GM23338 (cell line): ENCODE data around the gene ASTN1. TPM values are rescaled to one million over a fixed set of nuclear protein-coding genes. Genes with fewer than 3 reads are reported as not detected.

Source experiments
- ATAC-seq: fragments of 200-7000 bp; cut with Tn5 transposase; 3 replicates; pipeline ENCODE4 v1.9.1; 2020
- DNase-seq: peaks from one replicate; pipeline ENCODE4 v3.0.0-alpha.2; 2015; ENCODE audit warnings: low spot score
- H2AFZ ChIP-seq: fragments of 200-600 bp; sonication (generic); 2 replicates; pipeline ENCODE4 v1.8.0; 2016; ENCODE audit warnings: antibody characterized with exemption, mild to moderate bottlenecking, moderate library complexity
- H3F3A ChIP-seq: fragments of 200-600 bp; sonication (generic); replicated peaks from 2 replicates; pipeline ENCODE4 v1.8.0; 2017; ENCODE audit warnings: antibody characterized with exemption, mixed run types, low read depth
- H3K27ac ChIP-seq: fragments of 200-600 bp; sonication (generic); 2 replicates; pipeline ENCODE4 v1.6.1; 2016; ENCODE audit warnings: low read depth
- H3K27me3 ChIP-seq: fragments of 200-600 bp; sonication (generic); 2 replicates; pipeline ENCODE4 v1.8.0; 2016; ENCODE audit warnings: mild to moderate bottlenecking, mixed run types, moderate library complexity; ENCODE audit not compliant: insufficient read depth
- H3K36me3 ChIP-seq: fragments of 200-600 bp; sonication (generic); 2 replicates; pipeline ENCODE4 v1.8.0; 2016; ENCODE audit warnings: mild to moderate bottlenecking; ENCODE audit not compliant: insufficient read depth
- H3K4me1 ChIP-seq: fragments of 200-600 bp; sonication (generic); 2 replicates; pipeline ENCODE4 v1.8.0; 2016; ENCODE audit warnings: mild to moderate bottlenecking, moderate library complexity; ENCODE audit not compliant: insufficient read depth
- H3K4me2 ChIP-seq: fragments of 200-600 bp; sonication (generic); 2 replicates; pipeline ENCODE4 v1.7.1; 2017; ENCODE audit warnings: mixed run types
- H3K4me3 ChIP-seq: fragments of 200-600 bp; sonication (generic); 2 replicates; pipeline ENCODE4 v1.6.1; 2016; ENCODE audit warnings: mixed run types
- H3K79me2 ChIP-seq: fragments of 200-600 bp; sonication (generic); replicated peaks from 2 replicates; pipeline ENCODE4 v1.8.0; 2017; ENCODE audit warnings: mild to moderate bottlenecking; ENCODE audit not compliant: insufficient read depth
- H3K9me2 ChIP-seq: fragments of 200-600 bp; sonication (generic); 2 replicates; pipeline ENCODE4 v1.8.0; 2017; ENCODE audit not compliant: insufficient read depth
- H4K20me1 ChIP-seq: fragments of 200-600 bp; sonication (generic); replicated peaks from 2 replicates; pipeline ENCODE4 v1.8.0; 2017; ENCODE audit warnings: mild to moderate bottlenecking; ENCODE audit not compliant: insufficient read depth
- H3K27ac Mint-ChIP-seq: 2 replicates; pipeline ENCODE4 v1.8.0; 2020; ENCODE audit warnings: inconsistent platforms, mild to moderate bottlenecking, moderate library complexity, mixed read lengths
- H3K27me3 Mint-ChIP-seq: 3 replicates; pipeline ENCODE4 v1.8.0; 2022; ENCODE audit warnings: low read depth, mild to moderate bottlenecking, moderate library complexity, mixed read lengths, inconsistent platforms; ENCODE audit not compliant: insufficient read depth, poor library complexity
- H3K36me3 Mint-ChIP-seq: 3 replicates; pipeline ENCODE4 v1.8.0; 2021; ENCODE audit warnings: low read depth, mild to moderate bottlenecking, inconsistent platforms, moderate library complexity, mixed read lengths
- H3K4me1 Mint-ChIP-seq: 3 replicates; pipeline ENCODE4 v1.8.0; 2020; ENCODE audit warnings: mild to moderate bottlenecking, inconsistent platforms, mixed read lengths
- H3K4me3 Mint-ChIP-seq: 3 replicates; pipeline ENCODE4 v1.8.0; 2021; ENCODE audit warnings: moderate library complexity, mild to moderate bottlenecking, inconsistent platforms, mixed read lengths
- H3K9me3 Mint-ChIP-seq: 3 replicates; pipeline ENCODE4 v1.8.0; 2020; ENCODE audit warnings: moderate library complexity, mild to moderate bottlenecking, inconsistent platforms, mixed read lengths
- CREB1 ChIP-seq: fragments of 250-450 bp; sonication (Bioruptor Pico); IDR thresholded peaks from 2 replicates; pipeline ENCODE4 v1.5.0; 2020; ENCODE audit warnings: low read depth, mild to moderate bottlenecking, moderate library complexity
- EZH2 ChIP-seq: fragments of 200-600 bp; sonication (generic); IDR thresholded peaks from one replicate; pipeline ENCODE4 v1.8.0; 2017; ENCODE audit warnings: antibody characterized with exemption, mild to moderate bottlenecking, low read depth; ENCODE audit not compliant: unreplicated experiment
- EZH2phosphoT487 ChIP-seq: fragments of 200-600 bp; sonication (generic); IDR thresholded peaks from one replicate; pipeline ENCODE4 v1.8.1; 2018; ENCODE audit warnings: antibody characterized with exemption; ENCODE audit not compliant: unreplicated experiment
- JUNB ChIP-seq: IDR thresholded peaks from one replicate; pipeline ENCODE4 v1.6.1; 2016; ENCODE audit warnings: antibody characterized with exemption; ENCODE audit not compliant: unreplicated experiment
- NANOG ChIP-seq: IDR thresholded peaks from 2 replicates; pipeline ENCODE4 v1.6.1; 2016; ENCODE audit warnings: antibody characterized with exemption, borderline replicate concordance
- POLR2AphosphoS5 ChIP-seq: IDR thresholded peaks from 2 replicates; pipeline ENCODE4 v1.6.1; 2016; ENCODE audit warnings: antibody characterized with exemption, low read depth
- ZNF114 ChIP-seq: fragments of 250-450 bp; sonication (Bioruptor Pico); IDR thresholded peaks from 2 replicates; pipeline ENCODE4 v1.5.0; 2020; ENCODE audit warnings: mild to moderate bottlenecking, moderate library complexity
- ZNF331 ChIP-seq: fragments of 250-450 bp; sonication (Bioruptor Pico); IDR thresholded peaks from 2 replicates; pipeline ENCODE4 v1.5.0; 2020; ENCODE audit warnings: low read depth, mild to moderate bottlenecking, moderate library complexity
- polyA plus RNA-seq: library from polyadenylated mRNA; unstranded; fragments of >200 nt; fragmentation: Nextera tagmentation; extraction: Ambion mirVana; gene quantifications from 2 replicates; pipeline ENCODE4 v1.2.1, GENCODE V29; 2016
- total RNA-seq: library from RNA; depleted of rRNA; stranded (reverse); fragments of >200 nt; shearing (Covaris generic); gene quantifications from 2 replicates; pipeline ENCODE4 v1.2.3, GENCODE V29; 2014
- TF ChIP-seq, protein P1 (sequence below): IDR thresholded peaks from one replicate; pipeline ENCODE4 v1.6.1; 2018; ENCODE audit warnings: antibody characterized with exemption; ENCODE audit not compliant: unreplicated experiment
- TF ChIP-seq, protein P2 (sequence below), 2 experiments: fragments of 200-600 bp in 1 of 2; sonication (generic) in 1 of 2; conservative IDR thresholded peaks; 2 replicates each; pipeline versions ENCODE4 v1.5.1 to v1.6.1; 2016 to 2017; ENCODE audit warnings: antibody characterized with exemption in 2 of 2, low read depth in 2 of 2, mild to moderate bottlenecking in 2 of 2, moderate library complexity in 1 of 2
- TF ChIP-seq, protein P3 (sequence below): IDR thresholded peaks from 2 replicates; pipeline ENCODE4 v1.6.1; 2016; ENCODE audit warnings: antibody characterized with exemption

ASTN1 gene
- total and polyA plus RNA-seq, 2 experiments from 2014 or later: 2.0 to 5.2 TPM

DNA sequence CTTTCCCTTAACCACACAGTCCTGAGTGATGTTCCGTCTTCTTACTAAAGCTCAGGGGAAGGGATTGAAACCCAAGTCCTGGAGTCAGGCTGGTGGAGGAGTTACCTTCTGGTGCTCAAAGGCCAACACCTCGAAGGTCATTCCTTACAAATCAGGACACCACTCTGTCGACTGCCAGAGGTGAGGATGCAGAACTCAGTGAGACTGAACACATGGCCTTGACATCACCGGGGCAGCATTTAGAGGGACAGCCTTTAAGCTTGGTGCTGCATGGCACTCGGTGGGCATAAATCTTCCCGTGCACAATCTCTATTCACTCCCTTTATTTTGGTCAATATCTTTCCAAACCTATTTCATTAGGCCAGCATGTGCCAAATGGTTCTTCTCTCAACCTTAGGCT lies 130.9 kb downstream of the ASTN1 start:
- no peak overlapping the region for H3K27ac ChIP-seq
- H3K79me2 ChIP-seq: no peaks in the 10 kb centered on the region
- Mint-ChIP-seq H3K27me3 (no peaks in the 10 kb centered on the region), H3K4me1 (peaks cover 30% of the 10 kb centered on the region), H3K27ac (no peak overlapping the region), H3K4me3 (no peak overlapping the region), H3K36me3 (no peaks in the 10 kb centered on the region), H3K9me3 (no peaks in the 10 kb centered on the region)
- H2AFZ ChIP-seq: no peak overlapping the region
- TF ChIP-seq, protein P1, sequence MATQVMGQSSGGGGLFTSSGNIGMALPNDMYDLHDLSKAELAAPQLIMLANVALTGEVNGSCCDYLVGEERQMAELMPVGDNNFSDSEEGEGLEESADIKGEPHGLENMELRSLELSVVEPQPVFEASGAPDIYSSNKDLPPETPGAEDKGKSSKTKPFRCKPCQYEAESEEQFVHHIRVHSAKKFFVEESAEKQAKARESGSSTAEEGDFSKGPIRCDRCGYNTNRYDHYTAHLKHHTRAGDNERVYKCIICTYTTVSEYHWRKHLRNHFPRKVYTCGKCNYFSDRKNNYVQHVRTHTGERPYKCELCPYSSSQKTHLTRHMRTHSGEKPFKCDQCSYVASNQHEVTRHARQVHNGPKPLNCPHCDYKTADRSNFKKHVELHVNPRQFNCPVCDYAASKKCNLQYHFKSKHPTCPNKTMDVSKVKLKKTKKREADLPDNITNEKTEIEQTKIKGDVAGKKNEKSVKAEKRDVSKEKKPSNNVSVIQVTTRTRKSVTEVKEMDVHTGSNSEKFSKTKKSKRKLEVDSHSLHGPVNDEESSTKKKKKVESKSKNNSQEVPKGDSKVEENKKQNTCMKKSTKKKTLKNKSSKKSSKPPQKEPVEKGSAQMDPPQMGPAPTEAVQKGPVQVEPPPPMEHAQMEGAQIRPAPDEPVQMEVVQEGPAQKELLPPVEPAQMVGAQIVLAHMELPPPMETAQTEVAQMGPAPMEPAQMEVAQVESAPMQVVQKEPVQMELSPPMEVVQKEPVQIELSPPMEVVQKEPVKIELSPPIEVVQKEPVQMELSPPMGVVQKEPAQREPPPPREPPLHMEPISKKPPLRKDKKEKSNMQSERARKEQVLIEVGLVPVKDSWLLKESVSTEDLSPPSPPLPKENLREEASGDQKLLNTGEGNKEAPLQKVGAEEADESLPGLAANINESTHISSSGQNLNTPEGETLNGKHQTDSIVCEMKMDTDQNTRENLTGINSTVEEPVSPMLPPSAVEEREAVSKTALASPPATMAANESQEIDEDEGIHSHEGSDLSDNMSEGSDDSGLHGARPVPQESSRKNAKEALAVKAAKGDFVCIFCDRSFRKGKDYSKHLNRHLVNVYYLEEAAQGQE: no peak
- no peak for TF ChIP-seq CREB1
- TF ChIP-seq, protein P2, sequence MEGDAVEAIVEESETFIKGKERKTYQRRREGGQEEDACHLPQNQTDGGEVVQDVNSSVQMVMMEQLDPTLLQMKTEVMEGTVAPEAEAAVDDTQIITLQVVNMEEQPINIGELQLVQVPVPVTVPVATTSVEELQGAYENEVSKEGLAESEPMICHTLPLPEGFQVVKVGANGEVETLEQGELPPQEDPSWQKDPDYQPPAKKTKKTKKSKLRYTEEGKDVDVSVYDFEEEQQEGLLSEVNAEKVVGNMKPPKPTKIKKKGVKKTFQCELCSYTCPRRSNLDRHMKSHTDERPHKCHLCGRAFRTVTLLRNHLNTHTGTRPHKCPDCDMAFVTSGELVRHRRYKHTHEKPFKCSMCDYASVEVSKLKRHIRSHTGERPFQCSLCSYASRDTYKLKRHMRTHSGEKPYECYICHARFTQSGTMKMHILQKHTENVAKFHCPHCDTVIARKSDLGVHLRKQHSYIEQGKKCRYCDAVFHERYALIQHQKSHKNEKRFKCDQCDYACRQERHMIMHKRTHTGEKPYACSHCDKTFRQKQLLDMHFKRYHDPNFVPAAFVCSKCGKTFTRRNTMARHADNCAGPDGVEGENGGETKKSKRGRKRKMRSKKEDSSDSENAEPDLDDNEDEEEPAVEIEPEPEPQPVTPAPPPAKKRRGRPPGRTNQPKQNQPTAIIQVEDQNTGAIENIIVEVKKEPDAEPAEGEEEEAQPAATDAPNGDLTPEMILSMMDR (conservative IDR thresholded peaks at IDR 0.05; ENCODE audit: low read depth in 2 of 2): no peak
- no peak for TF ChIP-seq EZH2phosphoT487
- TF ChIP-seq JUNB: no peak
- TF ChIP-seq EZH2: no peak
- TF ChIP-seq NANOG: no peak
- TF ChIP-seq ZNF114 (CRISPR knock-in tag): no peak
- TF ChIP-seq, protein P3, sequence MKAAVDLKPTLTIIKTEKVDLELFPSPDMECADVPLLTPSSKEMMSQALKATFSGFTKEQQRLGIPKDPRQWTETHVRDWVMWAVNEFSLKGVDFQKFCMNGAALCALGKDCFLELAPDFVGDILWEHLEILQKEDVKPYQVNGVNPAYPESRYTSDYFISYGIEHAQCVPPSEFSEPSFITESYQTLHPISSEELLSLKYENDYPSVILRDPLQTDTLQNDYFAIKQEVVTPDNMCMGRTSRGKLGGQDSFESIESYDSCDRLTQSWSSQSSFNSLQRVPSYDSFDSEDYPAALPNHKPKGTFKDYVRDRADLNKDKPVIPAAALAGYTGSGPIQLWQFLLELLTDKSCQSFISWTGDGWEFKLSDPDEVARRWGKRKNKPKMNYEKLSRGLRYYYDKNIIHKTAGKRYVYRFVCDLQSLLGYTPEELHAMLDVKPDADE: no peak
- TF ChIP-seq ZNF331 (CRISPR knock-in tag): no peak
- TF ChIP-seq POLR2AphosphoS5: no peak
- H3F3A ChIP-seq: no peaks in the 10 kb centered on the region
- H3K4me1 ChIP-seq: peaks cover 12% of the 10 kb centered on the region
- H3K4me3 ChIP-seq: no peak overlapping the region
- H3K4me2 ChIP-seq: no peak overlapping the region; the same call in 1 of the 2 replicates
- no peaks in the 10 kb centered on the region for H3K36me3 ChIP-seq
- ATAC-seq: no peak
- H3K27me3 ChIP-seq: no peaks in the 10 kb centered on the region
- no peaks in the 10 kb centered on the region for H4K20me1 ChIP-seq
- peaks cover 4% of the 10 kb centered on the region for H3K9me2 ChIP-seq
- DNase-seq: no peak
